Suprapubic skin (tissue), 4 donors: ENCODE data around the gene TLE4.

ENCODE experiments used
- CTCF ChIP-seq, 2 donors: fragments of 200-600 bp in 1 of 2; fragments of 450-650 bp in 1 of 2; sonication (generic) in 1 of 2; IDR thresholded peaks; one replicate each; pipeline ENCODE4 v1.5.1; 2016 to 2019; ENCODE audit warnings: antibody characterized with exemption in 2 of 2, mild to moderate bottlenecking in 1 of 2, moderate library complexity in 1 of 2
- EP300 ChIP-seq: sonication (generic); formaldehyde crosslinking; IDR thresholded peaks from one replicate; pipeline ENCODE4 v1.6.1; 2017; ENCODE audit warnings: antibody characterized with exemption
- POLR2A ChIP-seq, 2 donors: fragments of 450-650 bp; IDR thresholded peaks; one replicate each; pipeline ENCODE4 v1.6.1; 2017; ENCODE audit warnings: antibody characterized with exemption in 2 of 2, mild to moderate bottlenecking in 2 of 2, moderate library complexity in 2 of 2
- POLR2AphosphoS5 ChIP-seq, 3 donors: sonication (generic); formaldehyde crosslinking; IDR thresholded peaks; one replicate each; pipeline ENCODE4 v1.6.1; 2017; ENCODE audit warnings: antibody characterized with exemption in 3 of 3

- TF ChIP-seq CTCF (IDR thresholded peaks at IDR 0.05): no peak
- no peak for TF ChIP-seq POLR2AphosphoS5 (IDR thresholded peaks at IDR 0.05)
- TF ChIP-seq POLR2A (IDR thresholded peaks at IDR 0.05): no peak
- TF ChIP-seq EP300: no peak
These were observed 12.9 kb downstream of the TLE4 start for GRCh38 chr9:79584655-79584982.
